ENCODE data around the gene CCDC33. TPM values are rescaled to one million over a fixed set of nuclear protein-coding genes. Genes with fewer than 3 reads are reported as not detected.
A peak's percentile ranks its signal among the peaks of the same experiment; 100 is the strongest.

The CCDC33 gene
- total RNA-seq, 4 donors from 2014 or later: not detected

DNA sequence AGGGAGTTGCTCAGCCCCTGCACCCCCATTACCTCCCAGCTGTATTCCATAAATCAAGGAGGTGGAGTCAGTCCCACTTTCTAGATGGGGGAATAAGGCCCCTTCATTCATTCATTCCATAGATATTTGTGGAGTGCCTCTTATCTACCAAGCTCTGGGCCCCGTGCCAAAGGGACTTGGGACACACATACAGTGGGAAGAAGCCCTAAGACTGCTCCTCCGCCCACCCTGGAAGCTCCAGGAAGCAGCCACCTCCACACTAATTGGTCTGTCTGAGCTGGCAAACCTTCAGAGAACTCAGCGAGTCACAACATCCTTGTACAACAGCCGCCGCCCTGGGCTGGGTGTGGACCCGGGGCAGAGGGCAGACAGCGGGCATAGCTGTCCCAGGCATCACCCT, 40.0 kb upstream of the CCDC33 start:
- DNase-seq (ENCODE audit: low spot score): peak; percentile 54
- peak; percentile 43 for ATAC-seq (ENCODE audit: low FRiP score)
- TF ChIP-seq CTCF (IDR thresholded peaks at IDR 0.05): no peak

GRCh38 chr15:74197176-74197965, 38.8 kb upstream of the CCDC33 start:
- ATAC-seq (ENCODE audit: low FRiP score) (no peak), DNase-seq (ENCODE audit: low spot score) (no peak)
- TF ChIP-seq CTCF (IDR thresholded peaks at IDR 0.05): no peak

GRCh38 chr15:74199297-74199652, 36.9 kb upstream of the CCDC33 start:
- TF ChIP-seq CTCF (IDR thresholded peaks at IDR 0.05): no peak
- no peak for DNase-seq (ENCODE audit: low spot score)

GRCh38 chr15:74200412-74200815, 35.7 kb upstream of the CCDC33 start:
- peak; percentile 42 for DNase-seq (ENCODE audit: low spot score)
- ATAC-seq (ENCODE audit: low FRiP score): no peak
- no peak for TF ChIP-seq CTCF (IDR thresholded peaks at IDR 0.05)

More at GRCh38 chr15:74199297-74199652, 36.9 kb upstream of the CCDC33 start:
- ATAC-seq (ENCODE audit: low FRiP score): no peak

DNA sequence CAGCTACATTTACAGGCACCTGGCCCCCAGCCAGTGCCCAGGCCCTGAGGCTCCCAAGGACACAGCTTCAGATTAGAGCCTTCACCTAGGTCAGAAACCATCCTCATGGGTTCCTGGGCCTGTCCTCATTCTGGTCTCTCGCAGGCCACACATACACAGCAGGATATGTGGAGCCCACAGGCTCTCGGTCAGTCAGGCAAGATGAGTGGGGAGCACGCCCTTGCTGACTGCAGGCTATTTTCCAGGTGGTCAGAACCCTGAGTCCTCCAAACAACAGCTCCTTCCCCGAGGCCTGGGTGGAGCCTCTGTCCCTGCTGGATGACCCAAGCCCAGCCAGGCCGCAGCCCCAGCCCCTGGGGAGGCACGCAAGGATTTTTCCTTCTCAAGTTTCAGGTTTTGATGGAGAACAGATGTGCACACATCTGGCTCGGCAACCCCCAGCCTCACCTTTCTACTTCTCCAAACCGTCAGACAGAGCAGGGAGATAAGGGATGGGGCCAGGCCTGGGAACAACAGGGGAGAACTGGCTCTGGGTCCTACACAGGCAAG, 35.2 kb upstream of the CCDC33 start:
- no peak for DNase-seq (ENCODE audit: low spot score)
- ATAC-seq (ENCODE audit: low FRiP score): no peak
- TF ChIP-seq CTCF (IDR thresholded peaks at IDR 0.05): no peak

DNA sequence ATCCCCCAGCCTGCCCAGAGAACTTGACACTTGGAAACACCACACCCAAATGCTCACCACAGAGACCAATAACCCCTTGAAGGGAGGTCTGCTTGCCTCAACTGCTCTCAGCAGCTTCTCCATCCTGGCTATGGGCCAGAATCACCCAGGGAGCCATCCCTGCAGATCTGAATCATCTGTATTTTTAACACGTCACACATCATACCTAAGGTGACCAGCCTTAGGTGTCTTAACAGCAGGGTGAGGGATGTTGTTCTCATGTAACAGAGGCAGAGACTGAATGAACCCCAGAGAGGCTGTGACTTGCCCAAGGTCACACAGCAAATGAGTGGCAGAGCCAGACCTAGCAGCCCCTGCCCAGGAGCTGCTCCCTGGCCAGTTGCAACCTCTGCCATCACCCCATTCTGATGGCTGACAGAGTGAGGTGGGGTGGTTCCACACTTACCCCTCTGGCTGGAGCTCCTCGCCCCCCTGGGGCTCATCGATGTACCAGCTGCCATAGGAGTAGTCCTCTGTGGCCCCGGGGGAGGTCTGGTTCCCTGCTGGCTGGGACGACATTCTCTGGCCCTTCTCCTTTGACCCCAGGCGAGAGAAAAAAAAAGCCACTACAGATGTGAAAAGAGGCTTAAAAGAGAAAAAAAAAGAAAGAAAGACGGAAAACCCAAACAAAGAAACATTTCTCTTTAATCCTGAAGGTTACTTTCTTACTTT, 34.3 kb upstream of the CCDC33 start:
- no peak for TF ChIP-seq CTCF (IDR thresholded peaks at IDR 0.05)
- no peak for DNase-seq (ENCODE audit: low spot score)
- no peak for ATAC-seq (ENCODE audit: low FRiP score)
